Loucy (cell line): Measurements from ENCODE around the gene ITGB5.

Experiments used
- H2AFZ ChIP-seq: fragments of 200-600 bp; sonication (generic); 2 replicates; pipeline ENCODE4 v1.6.0; 2016; ENCODE audit warnings: antibody characterized with exemption, mild to moderate bottlenecking, low read length, moderate library complexity
- H3F3A ChIP-seq: fragments of 200-600 bp; 2 replicates; pipeline ENCODE4 v1.6.0; 2016; ENCODE audit warnings: antibody characterized with exemption, low read depth, mild to moderate bottlenecking
- H3K27me3 ChIP-seq: fragments of 200-600 bp; sonication (generic); 2 replicates; pipeline ENCODE4 v1.6.1; 2014; ENCODE audit warnings: low read length, mild to moderate bottlenecking; ENCODE audit not compliant: insufficient read depth, poor library complexity, severe bottlenecking
- H3K36me3 ChIP-seq: fragments of 200-600 bp; sonication (generic); 2 replicates; pipeline ENCODE4 v1.6.1; 2016; ENCODE audit warnings: low read length; ENCODE audit not compliant: insufficient read depth
- H3K4me1 ChIP-seq: fragments of 200-600 bp; sonication (generic); 2 replicates; pipeline ENCODE4 v1.5.1; 2014; ENCODE audit warnings: low read length, mild to moderate bottlenecking; ENCODE audit not compliant: insufficient read depth, poor library complexity, severe bottlenecking
- H3K4me2 ChIP-seq: fragments of 200-600 bp; sonication (generic); 2 replicates; pipeline ENCODE4 v1.6.0; 2014; ENCODE audit warnings: antibody characterized with exemption, low read length, low read depth, mild to moderate bottlenecking; ENCODE audit not compliant: poor library complexity, severe bottlenecking
- H3K4me3 ChIP-seq: fragments of 200-600 bp; sonication (generic); 2 replicates; pipeline ENCODE4 v1.5.1; 2014; ENCODE audit warnings: low read length, mild to moderate bottlenecking, mixed read lengths; ENCODE audit not compliant: poor library complexity, severe bottlenecking
- H3K79me2 ChIP-seq: fragments of 200-600 bp; sonication (generic); 2 replicates; pipeline ENCODE4 v1.6.1; 2014; ENCODE audit warnings: low read length; ENCODE audit not compliant: insufficient read depth
- H3K9ac ChIP-seq: fragments of 200-600 bp; sonication (generic); 2 replicates; pipeline ENCODE4 v1.6.0; 2014; ENCODE audit warnings: mild to moderate bottlenecking, low read depth, low read length, moderate library complexity; ENCODE audit not compliant: poor library complexity, severe bottlenecking
- H3K9me2 ChIP-seq: fragments of 200-600 bp; sonication (generic); replicated peaks from 2 replicates; pipeline ENCODE4 v1.6.1; 2016; ENCODE audit warnings: low read depth, low read length, mixed read lengths
- H3K9me3 ChIP-seq: fragments of 200-600 bp; sonication (generic); 2 replicates; pipeline ENCODE4 v1.6.1; 2014; ENCODE audit warnings: mild to moderate bottlenecking, antibody characterized with exemption, low read length, low read depth; ENCODE audit not compliant: insufficient read depth
- H4K20me1 ChIP-seq: fragments of 200-600 bp; sonication (generic); 2 replicates; pipeline ENCODE4 v1.6.0; 2014; ENCODE audit warnings: antibody characterized with exemption, low read length, mild to moderate bottlenecking; ENCODE audit not compliant: insufficient read depth, poor library complexity, severe bottlenecking
- EZH2phosphoT487 ChIP-seq: fragments of 200-600 bp; IDR thresholded peaks from 2 replicates; pipeline ENCODE4 v1.6.1; 2018; ENCODE audit warnings: antibody characterized with exemption, mild to moderate bottlenecking, moderate library complexity, borderline replicate concordance
- TF ChIP-seq, protein P1 (sequence below): fragments of 200-600 bp; sonication (generic); conservative IDR thresholded peaks from 2 replicates; pipeline ENCODE4 v1.5.1; 2014; ENCODE audit warnings: mild to moderate bottlenecking, antibody characterized with exemption, low read length

ITGB5 gene

DNA sequence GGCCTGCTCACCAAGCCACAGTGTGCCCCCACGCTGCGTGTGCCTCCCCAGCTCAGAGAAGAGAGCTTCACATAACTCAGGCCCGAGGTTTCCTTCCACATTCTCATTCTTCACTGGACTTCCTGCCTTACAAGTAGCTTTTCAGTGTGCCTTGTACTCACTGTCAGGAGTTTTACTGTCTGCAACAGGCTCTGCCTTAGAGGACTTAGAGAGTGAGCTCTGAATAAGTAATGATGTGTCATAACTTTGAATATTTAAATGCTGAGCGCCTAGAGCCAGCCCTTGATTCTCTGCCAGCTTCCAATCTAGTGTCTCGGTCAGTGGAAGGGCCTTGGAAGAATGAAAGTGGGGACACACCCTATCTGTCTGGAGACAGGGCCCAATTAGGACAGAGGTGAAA lies 41.8 kb downstream of the ITGB5 start:
- Histone ChIP-seq H4K20me1 (no peaks in the 10 kb centered on the region), H3K9ac (no peak overlapping the region), H3K9me2 (no peaks in the 10 kb centered on the region), H3K27me3 (no peaks in the 10 kb centered on the region), H3K4me1 (no peaks in the 10 kb centered on the region), H3K79me2 (no peaks in the 10 kb centered on the region), H3K36me3 (no peaks in the 10 kb centered on the region), H3K4me3 (no peak overlapping the region), H3K9me3 (no peaks in the 10 kb centered on the region), H2AFZ (no peak overlapping the region), H3F3A (no peaks in the 10 kb centered on the region), H3K4me2 (no peak overlapping the region)
- TF ChIP-seq, protein P1, sequence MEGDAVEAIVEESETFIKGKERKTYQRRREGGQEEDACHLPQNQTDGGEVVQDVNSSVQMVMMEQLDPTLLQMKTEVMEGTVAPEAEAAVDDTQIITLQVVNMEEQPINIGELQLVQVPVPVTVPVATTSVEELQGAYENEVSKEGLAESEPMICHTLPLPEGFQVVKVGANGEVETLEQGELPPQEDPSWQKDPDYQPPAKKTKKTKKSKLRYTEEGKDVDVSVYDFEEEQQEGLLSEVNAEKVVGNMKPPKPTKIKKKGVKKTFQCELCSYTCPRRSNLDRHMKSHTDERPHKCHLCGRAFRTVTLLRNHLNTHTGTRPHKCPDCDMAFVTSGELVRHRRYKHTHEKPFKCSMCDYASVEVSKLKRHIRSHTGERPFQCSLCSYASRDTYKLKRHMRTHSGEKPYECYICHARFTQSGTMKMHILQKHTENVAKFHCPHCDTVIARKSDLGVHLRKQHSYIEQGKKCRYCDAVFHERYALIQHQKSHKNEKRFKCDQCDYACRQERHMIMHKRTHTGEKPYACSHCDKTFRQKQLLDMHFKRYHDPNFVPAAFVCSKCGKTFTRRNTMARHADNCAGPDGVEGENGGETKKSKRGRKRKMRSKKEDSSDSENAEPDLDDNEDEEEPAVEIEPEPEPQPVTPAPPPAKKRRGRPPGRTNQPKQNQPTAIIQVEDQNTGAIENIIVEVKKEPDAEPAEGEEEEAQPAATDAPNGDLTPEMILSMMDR = no peak
- TF ChIP-seq EZH2phosphoT487 = no peak

DNA sequence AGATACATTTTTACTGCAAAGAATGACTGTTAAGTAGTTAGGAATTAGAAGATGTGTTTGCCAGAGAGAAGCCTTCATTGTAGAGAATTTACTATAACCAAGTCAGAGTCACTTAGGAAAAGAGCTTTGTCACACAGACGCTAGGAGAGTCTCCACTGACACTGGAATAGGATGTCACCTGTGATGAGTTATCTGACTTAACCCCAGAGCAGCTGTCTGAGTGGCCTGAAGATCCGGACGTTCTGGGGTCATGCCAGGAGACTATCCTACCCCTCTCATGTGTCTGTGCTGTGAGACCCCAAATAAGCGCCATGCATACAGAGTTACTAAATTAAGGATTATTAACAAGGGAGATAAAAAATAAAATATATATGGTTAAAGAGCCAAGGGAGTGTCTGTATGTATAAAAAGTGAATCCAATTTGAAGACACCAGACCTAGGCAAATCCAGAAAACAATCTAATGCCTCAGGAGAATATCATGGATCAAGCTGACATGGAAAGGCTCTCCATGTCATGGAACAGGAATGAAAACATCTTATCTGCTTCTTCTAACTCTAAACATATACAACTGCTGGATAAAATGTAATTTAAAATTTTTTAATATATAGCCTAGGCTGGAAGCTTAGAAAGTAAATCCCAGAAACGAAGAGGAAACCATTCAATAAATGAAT lies 43.5 kb downstream of the ITGB5 start:
- H4K20me1 ChIP-seq = no peaks in the 10 kb centered on the region
- no peak overlapping the region for H3K9ac ChIP-seq
- no peaks in the 10 kb centered on the region for H3K9me3 ChIP-seq
- no peak overlapping the region for H2AFZ ChIP-seq
- H3K4me2 ChIP-seq = no peak overlapping the region
- H3K9me2 ChIP-seq = no peaks in the 10 kb centered on the region
- H3K79me2 ChIP-seq = no peaks in the 10 kb centered on the region
- no peak overlapping the region for H3K4me3 ChIP-seq
- H3K4me1 ChIP-seq = no peaks in the 10 kb centered on the region
- TF ChIP-seq EZH2phosphoT487 = no peak
- TF ChIP-seq, protein P1 = no peak
- H3K27me3 ChIP-seq = no peaks in the 10 kb centered on the region
- no peaks in the 10 kb centered on the region for H3F3A ChIP-seq
- H3K36me3 ChIP-seq = no peaks in the 10 kb centered on the region

DNA sequence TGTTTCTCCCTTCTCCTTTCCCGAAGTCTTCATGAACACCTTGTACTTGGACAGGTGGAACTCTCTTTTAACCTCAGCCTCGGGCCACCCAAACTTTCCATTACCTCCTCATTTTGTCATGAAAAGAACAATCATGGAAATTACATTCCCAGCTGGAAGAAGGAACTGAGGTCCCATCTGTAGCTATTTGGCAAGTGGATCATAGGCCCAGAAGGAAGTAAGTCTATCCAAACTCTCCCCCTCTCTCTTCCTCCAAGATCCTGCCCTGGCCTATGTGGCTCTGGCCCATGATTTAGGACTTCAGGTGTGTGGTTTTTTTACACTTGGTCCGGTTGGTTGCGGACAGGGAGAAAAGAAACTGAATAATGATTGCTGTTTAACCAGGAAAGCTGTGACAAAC lies 44.1 kb downstream of the ITGB5 start:
- Histone ChIP-seq H3K9me2 (no peaks in the 10 kb centered on the region), H3K27me3 (no peaks in the 10 kb centered on the region), H3F3A (no peaks in the 10 kb centered on the region), H4K20me1 (no peaks in the 10 kb centered on the region), H3K4me2 (no peak overlapping the region), H3K9ac (no peak overlapping the region), H3K4me1 (no peaks in the 10 kb centered on the region), H3K79me2 (no peaks in the 10 kb centered on the region), H2AFZ (no peak overlapping the region), H3K36me3 (no peaks in the 10 kb centered on the region), H3K9me3 (no peaks in the 10 kb centered on the region), H3K4me3 (no peak overlapping the region)
- TF ChIP-seq, protein P1 = no peak
- TF ChIP-seq EZH2phosphoT487 = no peak
